ENCODE measurements around the gene PRKAG2. TPM values are rescaled to one million over a fixed set of nuclear protein-coding genes. Genes with fewer than 3 reads are reported as not detected.

PRKAG2 gene
- total and polyA plus RNA-seq, 2 of the 8 experiments (the other 6 are each of a cell fraction or from before 2014, with no cell fraction given): 7.5 to 18.1 TPM

GRCh38 chr7:151900591-151900985, 23.7 kb upstream of the PRKAG2 start (continued):
- TF ChIP-seq ATF3 (IDR thresholded peaks at IDR 0.05; ENCODE audit: insufficient read depth, low read depth, low read length): no peak
- TF ChIP-seq, protein P1, sequence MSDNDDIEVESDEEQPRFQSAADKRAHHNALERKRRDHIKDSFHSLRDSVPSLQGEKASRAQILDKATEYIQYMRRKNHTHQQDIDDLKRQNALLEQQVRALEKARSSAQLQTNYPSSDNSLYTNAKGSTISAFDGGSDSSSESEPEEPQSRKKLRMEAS (IDR thresholded peaks at IDR 0.05): no peak
- TF ChIP-seq SIN3A (conservative IDR thresholded peaks at IDR 0.05 in 1 of 2, IDR thresholded peaks at IDR 0.05 in 1 of 2; ENCODE audit: low read depth in 1 of 2, low read length in 2 of 2): no peak
- TF ChIP-seq SP4 (IDR thresholded peaks at IDR 0.05; ENCODE audit: low read length): no peak

Measured in H1 (cell line).